Glomerular endothelial cell (primary cell): ENCODE data around the gene POU2F3. TPM values are rescaled to one million over a fixed set of nuclear protein-coding genes. Genes with fewer than 3 reads are reported as not detected.

Experiments
- DNase-seq: peaks from one replicate; pipeline ENCODE4 v3.0.0-alpha.2; 2011; ENCODE audit warnings: low read depth, low spot score; ENCODE audit errors: extremely low read depth
- total RNA-seq: library from RNA; depleted of rRNA; stranded (reverse); fragments of >200 nt; gene quantifications from 2 replicates; pipeline ENCODE4 v1.2.3, GENCODE V29; 2015

Gene POU2F3
- total RNA-seq, 1 donor from 2014 or later, result not detected

DNA sequence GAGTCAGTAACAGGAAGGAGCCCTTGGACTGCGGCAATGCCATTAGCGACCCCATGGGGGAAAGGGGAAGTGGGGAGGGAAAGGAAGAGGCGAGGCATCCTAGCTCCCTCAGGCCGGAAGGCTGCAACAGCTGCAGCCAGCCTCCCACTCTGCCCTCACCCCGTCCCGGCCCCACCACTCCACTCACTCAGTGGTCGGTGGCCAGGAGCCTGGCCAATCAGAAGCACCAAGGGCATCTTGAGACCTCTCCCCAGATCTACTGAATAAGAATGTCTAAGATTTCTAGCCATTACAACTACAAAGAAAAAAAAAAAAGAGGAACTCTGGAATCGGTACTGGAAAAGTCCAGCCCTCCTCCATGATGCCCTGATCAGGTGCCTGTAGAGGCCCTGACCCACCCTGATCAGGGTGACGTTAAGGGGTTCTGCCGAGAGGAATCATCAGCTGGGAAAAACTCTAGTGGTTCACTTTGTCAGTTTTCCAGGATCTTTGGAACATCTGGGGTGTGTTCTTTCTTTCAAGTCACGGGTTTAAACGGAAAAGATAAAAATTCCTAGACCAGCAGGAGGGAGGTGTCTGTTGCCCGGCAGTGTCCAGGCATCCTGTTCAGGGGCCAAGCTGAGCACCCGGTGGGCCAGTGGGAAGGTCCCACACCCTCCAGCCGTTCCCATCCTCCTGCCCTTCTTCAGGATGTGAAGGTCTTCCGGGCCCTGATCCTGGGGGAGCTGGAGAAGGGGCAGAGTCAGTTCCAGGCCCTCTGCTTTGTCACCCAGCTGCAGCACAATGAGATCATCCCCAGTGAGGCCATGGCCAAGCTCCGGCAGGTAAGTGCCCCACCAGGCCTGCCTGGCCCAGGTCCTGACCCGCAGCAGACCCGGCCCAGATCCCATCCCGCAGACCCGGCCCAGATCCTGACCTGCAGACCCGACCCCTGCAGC is 14.7 kb upstream of the POU2F3 start:
- DNase-seq, result no peak

DNA sequence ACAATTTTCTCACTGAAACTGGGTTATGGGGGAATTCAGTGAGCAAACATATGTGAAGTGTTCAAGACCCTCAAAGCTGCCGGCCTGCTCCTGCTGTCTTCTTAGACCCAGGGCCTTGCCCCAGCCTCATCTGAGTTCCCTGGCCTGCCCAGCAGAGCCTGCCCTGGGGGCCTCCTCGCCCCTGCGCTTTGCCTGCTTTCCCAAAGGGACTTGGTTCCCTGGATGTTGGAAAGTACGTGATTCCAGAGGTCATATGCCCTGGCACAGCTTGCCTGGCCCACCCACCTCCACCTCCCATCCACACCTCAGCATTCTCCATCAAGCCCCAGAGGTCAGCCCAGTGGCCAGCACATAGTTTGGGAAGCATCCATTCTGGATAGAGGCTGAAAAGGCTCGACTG is 13.7 kb upstream of the POU2F3 start:
- DNase-seq, result no peak

DNA sequence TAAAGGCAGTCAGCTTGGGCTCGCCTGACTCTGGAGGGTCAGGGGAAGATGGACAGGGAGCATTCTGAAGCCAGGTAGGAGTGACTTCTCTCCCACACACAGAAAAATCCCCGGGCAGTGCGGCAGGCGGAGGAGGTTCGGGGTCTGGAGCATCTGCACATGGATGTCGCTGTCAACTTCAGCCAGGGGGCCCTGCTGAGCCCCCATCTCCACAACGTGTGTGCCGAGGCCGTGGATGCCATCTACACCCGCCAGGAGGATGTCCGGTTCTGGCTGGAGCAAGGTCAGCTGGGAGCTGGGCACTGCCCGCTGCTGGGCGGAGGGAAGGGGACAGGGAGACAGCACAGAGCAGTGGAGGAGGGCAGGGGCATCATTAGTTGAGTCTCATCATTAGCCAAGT is 13.2 kb upstream of the POU2F3 start:
- no peak for DNase-seq

DNA sequence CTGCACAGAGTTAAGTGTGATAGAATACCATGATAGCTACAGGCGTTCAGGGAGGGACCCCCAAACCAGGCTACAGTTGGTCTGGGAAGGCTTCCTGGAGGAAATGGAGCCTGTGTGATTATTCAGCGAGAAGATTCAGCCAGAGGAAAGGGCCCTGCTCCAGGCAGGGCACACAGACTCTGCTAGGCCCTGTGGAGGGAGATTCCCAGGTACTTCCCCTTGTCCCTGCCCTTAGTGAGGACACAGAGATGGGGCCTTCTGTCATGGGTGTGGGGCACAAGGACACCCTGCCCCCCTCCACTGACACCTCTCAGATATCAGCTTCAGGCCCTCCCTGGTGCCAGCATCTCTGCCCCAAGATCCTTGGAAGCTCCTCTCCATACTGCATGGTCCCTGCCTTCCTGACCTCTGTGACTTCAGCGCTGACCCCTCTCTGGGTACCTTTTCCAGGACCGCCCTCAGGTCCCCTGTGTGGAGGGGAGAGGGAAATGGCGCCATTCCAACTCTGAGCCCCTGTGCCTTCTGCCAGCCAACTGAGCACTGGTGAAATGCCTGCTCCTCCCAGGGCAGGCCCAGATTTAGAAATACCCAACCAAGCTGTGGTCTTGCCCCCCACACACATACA is 12.6 kb upstream of the POU2F3 start:
- no peak for DNase-seq

DNA sequence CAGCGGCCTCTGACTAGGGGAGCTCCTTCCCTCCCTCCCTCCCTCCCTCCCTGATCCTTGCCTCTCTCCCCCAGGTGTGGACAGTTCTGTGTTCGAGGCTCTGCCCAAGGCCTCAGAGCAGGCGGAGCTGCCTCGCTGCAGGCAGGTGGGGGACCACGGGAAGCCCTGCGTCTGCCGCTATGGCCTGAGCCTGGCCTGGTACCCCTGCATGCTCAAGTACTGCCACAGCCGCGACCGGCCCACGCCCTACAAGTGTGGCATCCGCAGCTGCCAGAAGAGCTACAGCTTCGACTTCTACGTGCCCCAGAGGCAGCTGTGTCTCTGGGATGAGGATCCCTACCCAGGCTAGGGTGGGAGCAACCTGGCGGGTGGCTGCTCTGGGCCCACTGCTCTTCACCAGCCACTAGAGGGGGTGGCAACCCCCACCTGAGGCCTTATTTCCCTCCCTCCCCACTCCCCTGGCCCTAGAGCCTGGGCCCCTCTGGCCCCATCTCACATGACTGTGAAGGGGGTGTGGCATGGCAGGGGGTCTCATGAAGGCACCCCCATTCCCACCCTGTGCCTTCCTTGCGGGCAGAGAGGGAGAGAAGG is 11.1 kb upstream of the POU2F3 start:
- no peak for DNase-seq

DNA sequence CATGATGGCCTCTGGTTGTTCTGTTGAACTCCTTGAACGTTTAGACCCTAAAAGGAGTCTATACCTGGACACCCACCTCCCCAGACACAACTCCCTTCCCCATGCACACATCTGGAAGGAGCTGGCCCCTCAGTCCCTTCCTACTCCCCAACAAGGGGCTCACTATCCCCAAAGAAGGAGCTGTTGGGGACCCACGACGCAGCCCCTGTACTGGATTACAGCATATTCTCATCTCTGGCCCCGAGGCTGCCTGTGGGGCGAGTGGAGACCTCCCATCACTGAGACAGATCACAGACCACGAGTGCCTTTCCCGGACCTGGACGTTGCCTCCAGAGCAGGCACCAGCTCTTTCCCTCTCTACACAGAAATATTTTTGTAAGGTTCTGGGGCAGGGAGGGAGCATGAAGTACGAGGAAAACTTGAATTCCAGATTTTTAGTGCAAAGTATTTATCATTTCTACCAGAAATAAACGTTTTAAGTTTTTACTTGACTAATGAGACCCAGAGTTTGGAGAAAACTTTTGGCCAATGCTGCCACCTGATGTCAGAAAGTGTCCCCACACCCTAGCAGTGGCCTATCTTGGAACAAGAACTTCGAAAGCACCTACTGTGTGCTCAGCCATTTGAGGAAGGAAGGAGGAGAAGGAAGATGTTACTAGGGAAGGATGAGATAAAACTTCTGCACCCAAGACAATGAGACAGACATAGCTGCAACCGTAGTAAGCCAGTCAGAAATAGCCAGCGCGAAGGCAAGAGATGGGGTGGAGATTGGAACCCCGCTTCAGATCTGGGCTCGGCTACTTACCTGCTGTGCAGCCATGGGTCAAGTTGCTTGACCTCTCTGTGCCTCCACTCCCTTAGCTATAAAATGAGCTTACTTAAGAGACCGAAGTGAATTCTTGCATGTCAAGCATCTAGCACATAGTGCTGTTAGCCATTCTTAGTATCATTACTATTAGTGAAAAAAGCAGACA is 10.2 kb upstream of the POU2F3 start:
- no peak for DNase-seq

DNA sequence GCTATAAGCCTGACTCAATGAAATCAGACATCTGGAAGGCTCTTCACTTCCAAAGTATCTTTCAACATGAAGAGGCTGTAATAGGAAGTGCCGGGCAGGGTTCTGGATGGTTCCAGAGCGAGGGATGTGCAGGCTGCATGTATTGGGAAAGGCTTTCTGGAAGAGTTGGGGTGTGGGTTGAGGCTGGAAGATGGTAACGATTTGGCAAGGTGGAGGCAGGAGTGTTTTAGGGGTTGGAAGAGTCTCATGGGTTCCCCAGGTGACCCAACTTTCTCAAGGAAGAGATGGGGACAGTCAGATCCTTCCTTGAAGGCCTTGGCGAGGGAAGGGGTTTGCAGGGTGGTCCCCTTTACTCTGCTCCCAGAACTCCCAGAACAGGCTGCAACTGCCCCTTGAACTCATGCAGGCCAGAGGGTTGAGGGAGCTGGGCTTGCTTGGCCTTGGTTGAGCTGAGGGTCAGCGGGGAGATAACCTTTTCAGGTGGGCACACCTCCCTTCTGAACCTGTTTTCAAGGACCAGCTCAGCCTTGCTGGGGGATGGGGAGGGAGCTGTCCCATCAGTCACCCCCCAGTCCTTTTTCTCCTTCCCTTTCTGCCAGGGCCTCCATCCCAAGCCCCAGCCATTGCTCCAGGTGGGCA is 9.4 kb upstream of the POU2F3 start:
- no peak for DNase-seq

DNA sequence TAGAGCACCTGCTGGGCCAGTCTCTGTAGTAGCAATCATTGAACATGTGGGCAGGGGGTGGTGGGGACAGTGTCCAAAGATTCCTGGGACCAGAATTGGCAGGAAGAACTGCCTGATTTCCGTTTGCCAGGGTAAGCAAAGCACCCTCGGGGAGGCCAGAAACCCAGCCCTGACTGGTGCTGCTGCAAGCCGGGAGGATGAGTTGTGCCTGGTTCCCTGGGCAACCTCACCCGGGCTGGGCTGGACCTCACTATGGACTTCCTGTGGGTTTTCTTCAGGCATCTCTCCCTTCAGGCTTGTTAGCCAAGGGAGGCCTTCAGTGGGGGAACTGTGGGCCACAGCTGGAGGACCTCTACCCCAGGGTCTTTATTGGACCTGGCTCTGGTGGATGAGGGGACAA is 8.0 kb upstream of the POU2F3 start:
- DNase-seq, result no peak

DNA sequence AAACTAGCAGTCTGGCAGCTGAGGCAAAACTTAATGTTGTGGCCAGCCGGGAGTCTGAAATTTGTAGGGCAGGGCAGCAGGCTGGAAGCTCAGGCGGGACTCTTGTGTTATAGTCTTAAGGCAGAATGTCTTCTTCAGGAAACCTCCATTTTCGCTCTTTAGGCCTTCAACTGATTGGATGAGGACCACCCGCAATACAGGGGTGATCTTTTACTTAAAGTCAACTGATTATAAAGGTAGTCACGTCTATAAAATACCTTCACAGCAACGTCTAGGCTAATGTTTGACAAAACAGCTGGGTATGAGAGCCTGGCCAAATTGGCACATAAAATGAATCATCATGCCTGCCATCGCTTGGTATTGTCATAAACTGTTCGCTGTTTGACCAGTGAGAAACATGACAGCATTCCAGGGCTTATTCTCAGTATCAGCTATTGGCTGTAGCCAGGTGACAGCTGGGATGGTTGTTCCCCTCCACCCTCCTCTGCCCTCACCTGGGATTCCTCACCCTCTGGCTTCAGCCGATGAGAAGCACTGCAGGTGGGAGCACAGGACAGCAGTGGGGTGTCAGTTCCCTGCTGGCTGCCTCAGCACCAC is 6.6 kb upstream of the POU2F3 start:
- DNase-seq, result no peak

DNA sequence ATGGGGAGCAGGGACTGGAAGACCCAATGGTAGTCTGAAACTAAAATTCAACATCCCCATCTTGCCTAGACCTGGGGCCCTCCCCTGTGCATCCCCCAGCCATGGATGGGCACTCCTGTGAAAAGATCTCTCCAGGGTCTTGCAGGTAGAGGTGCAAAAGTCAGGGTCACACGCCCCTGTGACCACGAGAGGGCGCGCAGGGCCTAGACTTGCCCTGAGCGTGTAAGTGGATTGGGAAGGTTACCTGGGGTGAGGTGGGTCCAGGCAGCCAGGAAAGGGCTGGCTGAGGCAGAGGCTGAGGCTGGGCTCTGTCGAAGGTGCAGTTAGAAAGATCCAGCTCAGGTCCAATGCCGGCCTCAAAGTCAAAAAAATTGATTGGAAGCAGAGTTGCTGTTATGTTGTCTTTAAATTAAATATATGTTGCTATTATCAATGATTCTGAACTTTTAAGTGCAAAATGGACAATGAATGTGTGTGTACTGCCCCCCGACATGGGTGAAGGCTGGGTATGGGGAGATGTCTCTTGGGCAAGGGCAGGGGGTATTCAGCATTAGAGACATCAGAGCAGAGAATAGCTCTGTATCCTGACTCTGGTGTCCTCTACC is 4.8 kb upstream of the POU2F3 start:
- no peak for DNase-seq

DNA sequence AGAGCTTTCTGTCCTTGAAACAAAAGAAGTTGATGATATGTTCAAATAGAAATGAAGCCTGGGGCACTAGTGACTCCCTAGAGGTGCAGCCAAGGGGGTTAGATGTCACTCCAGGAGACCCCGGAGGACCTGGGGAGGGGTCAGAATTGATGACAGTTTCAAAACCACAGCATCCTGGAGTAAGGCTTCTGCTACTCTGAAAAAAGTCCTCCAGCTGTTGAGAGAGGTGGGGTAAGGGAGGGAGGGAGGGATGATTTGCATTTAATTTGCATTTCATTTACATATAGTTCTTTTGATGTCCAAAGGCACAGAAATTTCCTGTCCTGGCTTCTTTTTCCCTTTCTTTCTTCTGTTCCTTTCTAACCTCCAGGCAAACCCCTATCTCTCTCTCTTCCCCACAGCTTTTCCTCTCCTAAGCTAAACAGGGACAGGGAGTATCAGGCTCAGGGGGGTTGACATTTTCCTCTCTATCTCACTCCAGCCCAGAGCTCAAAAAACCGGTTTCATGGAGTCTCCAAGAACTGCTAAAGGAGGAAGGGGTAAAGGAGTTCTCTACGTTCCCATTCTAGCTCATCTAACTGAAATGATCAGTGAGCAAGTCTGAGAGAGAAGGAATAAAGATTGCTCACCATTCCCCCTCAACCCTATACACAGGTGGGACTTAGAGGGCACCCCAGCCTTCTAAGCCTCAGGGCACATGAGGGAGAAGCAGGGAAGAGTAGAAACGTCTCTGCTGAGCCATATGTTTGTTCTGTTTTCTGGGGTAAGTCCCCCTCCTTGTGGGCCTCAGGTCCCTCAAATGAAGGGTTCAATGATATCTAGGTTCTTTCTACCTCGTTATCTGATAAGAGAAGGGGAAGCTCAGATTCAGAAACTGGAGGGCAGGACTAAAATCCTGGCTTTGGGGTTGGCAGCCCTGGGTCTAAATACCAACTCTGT is 3.5 kb upstream of the POU2F3 start:
- DNase-seq, result no peak

DNA sequence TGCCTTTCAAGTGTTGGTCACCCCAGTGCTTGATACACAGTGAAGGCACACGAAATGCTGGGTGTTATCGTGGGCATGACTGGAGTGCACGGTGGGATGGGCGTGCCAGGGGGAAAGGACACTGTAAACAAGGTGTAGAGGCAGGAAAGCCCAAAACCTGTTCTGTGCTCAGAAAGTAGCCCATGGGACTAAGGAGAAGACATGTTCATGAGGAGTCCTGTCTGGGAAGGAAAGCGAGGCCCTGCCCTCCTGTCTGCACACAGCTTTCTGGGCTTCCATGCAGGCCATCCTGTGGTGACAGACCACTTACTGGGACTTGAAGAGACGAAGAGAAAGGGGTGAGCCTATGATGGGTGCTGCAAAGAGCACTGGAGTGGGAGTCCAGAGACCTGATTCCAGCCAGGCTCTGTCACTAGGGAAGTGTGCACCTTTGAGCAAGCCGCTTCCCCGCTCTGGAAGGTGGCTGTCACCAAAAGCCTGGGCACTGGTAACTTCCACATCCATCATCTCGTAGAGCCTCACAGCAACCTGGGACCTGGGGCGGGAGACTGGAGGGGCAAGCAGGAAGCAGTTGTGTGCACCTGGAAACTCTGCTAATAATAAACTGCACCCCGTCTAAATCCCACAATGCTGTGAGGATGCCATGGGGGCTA is 846 bp upstream of the POU2F3 start:
- DNase-seq, result no peak

DNA sequence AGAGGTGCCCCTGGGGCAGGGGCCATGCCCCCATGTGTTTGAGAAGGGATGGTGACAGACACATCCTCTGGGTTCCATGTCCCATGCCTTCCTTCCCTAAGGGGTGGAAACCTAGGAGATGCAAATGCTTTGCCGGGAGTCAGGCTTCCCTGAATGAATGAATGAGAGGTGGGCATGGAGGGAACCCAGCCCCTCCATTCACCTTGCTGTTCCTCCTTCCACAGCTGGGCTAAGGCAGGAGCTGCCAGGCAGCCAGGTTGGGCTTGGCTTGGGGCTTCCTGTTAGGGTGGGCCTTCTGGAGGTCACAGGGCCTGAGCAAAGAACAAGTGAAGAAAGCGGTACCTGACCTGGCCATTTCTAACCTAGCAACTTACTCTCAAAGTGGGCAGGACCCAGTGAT is 926 bp downstream of the POU2F3 start:
- no peak for DNase-seq

DNA sequence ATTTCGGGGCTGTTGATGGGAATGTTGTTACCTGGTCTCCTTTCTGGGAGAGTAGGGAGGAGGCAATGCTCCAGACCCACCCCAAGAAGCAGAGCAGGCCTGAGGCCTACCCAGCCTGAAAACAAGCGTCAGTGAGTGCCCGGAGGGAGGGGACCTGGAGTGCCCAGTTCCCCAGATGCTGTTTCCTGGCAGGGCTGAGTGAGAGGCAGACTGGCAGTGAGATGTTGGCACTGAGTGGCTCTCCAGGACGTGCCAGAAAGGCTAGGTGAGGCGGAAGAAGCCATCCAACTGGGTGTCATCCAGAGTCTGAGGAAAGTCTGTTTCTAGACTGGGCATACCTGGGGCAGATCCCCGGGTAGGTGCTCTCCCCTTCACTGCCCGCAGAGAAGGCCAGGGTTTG is 1.3 kb downstream of the POU2F3 start:
- no peak for DNase-seq

DNA sequence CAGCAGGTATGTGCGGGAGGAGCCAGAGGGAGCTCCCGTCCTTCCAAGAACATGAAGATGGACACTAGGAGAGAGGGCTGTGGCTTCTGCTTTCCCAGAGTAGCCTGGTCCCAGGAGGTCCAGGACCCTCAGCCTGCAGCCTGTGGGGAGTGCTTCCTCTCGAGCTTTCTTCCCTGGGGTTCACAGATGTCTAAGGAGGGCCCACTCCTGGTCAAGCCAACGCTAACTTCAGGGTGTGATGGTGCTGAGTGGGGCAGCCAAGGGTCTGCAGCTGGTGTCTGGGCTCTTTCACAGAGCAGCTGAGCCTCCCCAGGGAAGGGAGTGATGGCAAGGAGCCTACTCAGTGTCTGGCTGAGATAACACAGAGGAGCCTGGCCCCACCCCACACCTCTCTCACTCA is 3.3 kb downstream of the POU2F3 start:
- DNase-seq, result no peak

DNA sequence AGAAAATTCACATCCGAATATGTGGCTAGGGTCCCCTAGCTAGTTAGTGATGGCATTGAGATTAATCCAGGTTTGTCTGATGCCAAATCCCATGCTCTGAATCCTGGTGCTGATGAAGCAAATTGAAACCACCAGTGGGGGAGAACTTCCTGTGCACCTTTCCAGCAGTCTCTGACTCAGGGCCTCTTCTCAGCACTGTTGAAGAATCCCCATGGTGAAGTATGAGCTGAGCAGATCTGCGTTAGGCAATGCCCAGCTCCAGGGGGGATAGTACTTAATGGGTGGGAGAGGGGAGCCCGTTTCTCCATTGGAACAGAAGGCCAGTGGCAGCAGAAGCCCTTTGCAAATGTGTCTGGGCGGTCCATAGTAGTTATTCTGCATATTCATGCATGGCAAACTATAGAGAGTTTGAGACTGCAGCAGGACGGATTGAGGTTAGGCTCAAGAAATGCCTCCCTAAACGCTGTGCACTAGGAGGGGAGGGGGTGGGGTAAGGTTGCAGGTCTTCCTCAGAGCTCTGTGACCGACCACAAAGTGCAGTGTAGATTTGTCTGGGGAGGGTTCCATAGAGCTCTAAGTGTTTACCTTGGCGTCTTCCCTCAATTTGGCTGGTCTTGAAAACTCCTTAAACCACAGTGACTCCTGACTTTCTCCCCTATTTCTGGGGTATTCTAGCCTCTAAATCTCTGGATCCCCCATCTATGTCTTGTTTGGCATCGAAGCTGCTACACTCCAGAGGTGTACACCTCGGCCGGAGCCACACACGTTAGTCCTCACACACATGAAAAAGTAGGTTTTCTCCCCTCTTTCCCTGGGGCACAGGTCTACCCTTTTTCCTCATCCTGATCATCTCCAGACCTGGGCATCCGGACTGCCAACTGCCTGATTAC is 4.8 kb downstream of the POU2F3 start:
- DNase-seq, result no peak

DNA sequence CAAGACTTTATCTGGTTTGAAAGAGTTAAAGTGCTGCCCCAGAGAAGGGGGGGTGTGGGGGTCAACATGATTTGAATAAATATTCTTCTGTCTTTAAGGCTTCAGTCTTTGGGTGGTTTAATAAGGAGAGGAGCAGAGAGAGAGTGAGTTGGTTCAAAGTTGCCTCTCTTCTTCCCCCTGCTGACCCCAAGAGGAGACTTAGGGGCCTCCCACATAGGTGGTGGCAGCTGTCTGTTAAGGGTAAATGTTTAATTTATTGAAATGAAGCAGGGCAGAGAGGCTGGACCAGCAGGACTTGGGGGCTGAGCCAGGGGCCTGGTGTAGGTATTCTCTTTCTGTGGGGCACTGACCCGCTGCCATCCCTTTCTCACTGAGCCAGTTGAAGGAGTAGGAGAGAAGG is 5.5 kb downstream of the POU2F3 start:
- DNase-seq, result no peak
